Measurements from ENCODE around the gene ADAMTSL5.
"Not testable (repeated sequence)": the region's sequence is repeated elsewhere in the genome, so short reads cannot be mapped to it uniquely, and the experiment has no call there.

Gene ADAMTSL5

GRCh38 chr19:1520203-1520780, 7.5 kb upstream of the ADAMTSL5 start:
- no peak for DNase-seq (ENCODE audit: low read depth, low spot score)
- H3K27ac ChIP-seq: no peak overlapping the region
- H3K4me3 ChIP-seq: no peak overlapping the region
- TF ChIP-seq FOXP2 (optimal IDR thresholded peaks at IDR 0.05; ENCODE audit: control extremely low read depth, extremely low read length, insufficient read depth) (no peak), POLR2AphosphoS5 (IDR thresholded peaks at IDR 0.05; ENCODE audit: borderline replicate concordance, low read depth, low read length) (no peak), EZH2 (IDR thresholded peaks at IDR 0.05) (no peak)
- no peaks in the 10 kb centered on the region for H3K9me3 ChIP-seq (ENCODE audit: low read depth, low read length)
- no peak overlapping the region for H3K9ac ChIP-seq (ENCODE audit: insufficient read length)
- H3K36me3 ChIP-seq (ENCODE audit: insufficient read depth, low read length): no peaks in the 10 kb centered on the region

- not testable (repeated sequence) for DNase-seq (ENCODE audit: low read depth, low spot score); H3K9me3 ChIP-seq (ENCODE audit: low read depth, low read length); H3K36me3 ChIP-seq (ENCODE audit: insufficient read depth, low read length); H3K4me3 ChIP-seq; H3K27ac ChIP-seq; H3K9ac ChIP-seq (ENCODE audit: insufficient read length)
Measured at GRCh38 chr19:1519802-1520201, 7.0 kb upstream of the ADAMTSL5 start.

- no peaks in the 10 kb centered on the region for H3K36me3 ChIP-seq (ENCODE audit: insufficient read depth, low read length)
- TF ChIP-seq FOXP2 (optimal IDR thresholded peaks at IDR 0.05; ENCODE audit: control extremely low read depth, extremely low read length, insufficient read depth): no peak
- no peak for TF ChIP-seq POLR2AphosphoS5 (IDR thresholded peaks at IDR 0.05; ENCODE audit: borderline replicate concordance, low read depth, low read length)
- no peak for TF ChIP-seq EZH2 (IDR thresholded peaks at IDR 0.05)
- no peak for DNase-seq (ENCODE audit: low read depth, low spot score)
- no peaks in the 10 kb centered on the region for H3K9me3 ChIP-seq (ENCODE audit: low read depth, low read length)
- H3K27ac ChIP-seq: no peak overlapping the region
- H3K4me3 ChIP-seq: no peak overlapping the region
- no peak overlapping the region for H3K9ac ChIP-seq (ENCODE audit: insufficient read length)
Measured at GRCh38 chr19:1518471-1518870, 5.7 kb upstream of the ADAMTSL5 start.

- H3K9me3 ChIP-seq (ENCODE audit: low read depth, low read length): no peaks in the 10 kb centered on the region
- H3K27ac ChIP-seq: no peak overlapping the region
- H3K4me3 ChIP-seq: no peak overlapping the region
- TF ChIP-seq EZH2 (IDR thresholded peaks at IDR 0.05): no peak
- TF ChIP-seq FOXP2 (optimal IDR thresholded peaks at IDR 0.05; ENCODE audit: control extremely low read depth, extremely low read length, insufficient read depth): no peak
- TF ChIP-seq POLR2AphosphoS5 (IDR thresholded peaks at IDR 0.05; ENCODE audit: borderline replicate concordance, low read depth, low read length): no peak
- no peak overlapping the region for H3K9ac ChIP-seq (ENCODE audit: insufficient read length)
- no peaks in the 10 kb centered on the region for H3K36me3 ChIP-seq (ENCODE audit: insufficient read depth, low read length)
- DNase-seq (ENCODE audit: low read depth, low spot score): no peak
Measured at GRCh38 chr19:1516395-1516753, 3.6 kb upstream of the ADAMTSL5 start.

- Histone ChIP-seq H3K36me3 (ENCODE audit: insufficient read depth, low read length) (no peaks in the 10 kb centered on the region), H3K27ac (no peak overlapping the region), H3K4me3 (no peak overlapping the region), H3K9ac (ENCODE audit: insufficient read length) (no peak overlapping the region), H3K9me3 (ENCODE audit: low read depth, low read length) (no peaks in the 10 kb centered on the region)
- DNase-seq (ENCODE audit: low read depth, low spot score): no peak
- TF ChIP-seq POLR2AphosphoS5 (IDR thresholded peaks at IDR 0.05; ENCODE audit: borderline replicate concordance, low read depth, low read length) (no peak), FOXP2 (optimal IDR thresholded peaks at IDR 0.05; ENCODE audit: control extremely low read depth, extremely low read length, insufficient read depth) (no peak), EZH2 (IDR thresholded peaks at IDR 0.05) (no peak)
Measured at GRCh38 chr19:1514986-1515721, 2.3 kb upstream of the ADAMTSL5 start.

GRCh38 chr19:1514295-1514661, 1.5 kb upstream of the ADAMTSL5 start:
- Histone ChIP-seq H3K9me3 (ENCODE audit: low read depth, low read length) (no peaks in the 10 kb centered on the region), H3K27ac (no peak overlapping the region), H3K36me3 (ENCODE audit: insufficient read depth, low read length) (no peaks in the 10 kb centered on the region), H3K4me3 (no peak overlapping the region), H3K9ac (ENCODE audit: insufficient read length) (no peak overlapping the region)
- no peak for DNase-seq (ENCODE audit: low read depth, low spot score)
- no peak for TF ChIP-seq EZH2 (IDR thresholded peaks at IDR 0.05)

- Histone ChIP-seq H3K27ac (no peak overlapping the region), H3K36me3 (ENCODE audit: insufficient read depth, low read length) (no peaks in the 10 kb centered on the region), H3K9ac (ENCODE audit: insufficient read length) (no peak overlapping the region), H3K9me3 (ENCODE audit: low read depth, low read length) (no peaks in the 10 kb centered on the region), H3K4me3 (peak overlapping the region; percentile 59)
- TF ChIP-seq POLR2AphosphoS5 (IDR thresholded peaks at IDR 0.05; ENCODE audit: borderline replicate concordance, low read depth, low read length) (no peak), EZH2 (IDR thresholded peaks at IDR 0.05) (no peak), FOXP2 (optimal IDR thresholded peaks at IDR 0.05; ENCODE audit: control extremely low read depth, extremely low read length, insufficient read depth) (no peak)
- DNase-seq (ENCODE audit: low read depth, low spot score): no peak
Measured at GRCh38 chr19:1513499-1514294, 878 bp upstream of the ADAMTSL5 start.

GRCh38 chr19:1511318-1512317, 1.2 kb downstream of the ADAMTSL5 start:
- no peak overlapping the region for H3K27ac ChIP-seq
- H3K9me3 ChIP-seq (ENCODE audit: low read depth, low read length): no peaks in the 10 kb centered on the region
- DNase-seq (ENCODE audit: low read depth, low spot score): no peak
- TF ChIP-seq FOXP2 (optimal IDR thresholded peaks at IDR 0.05; ENCODE audit: control extremely low read depth, extremely low read length, insufficient read depth) (no peak), POLR2AphosphoS5 (IDR thresholded peaks at IDR 0.05; ENCODE audit: borderline replicate concordance, low read depth, low read length) (no peak), EZH2 (IDR thresholded peaks at IDR 0.05) (no peak)
- H3K36me3 ChIP-seq (ENCODE audit: insufficient read depth, low read length): no peaks in the 10 kb centered on the region
- no peak overlapping the region for H3K4me3 ChIP-seq
- no peak overlapping the region for H3K9ac ChIP-seq (ENCODE audit: insufficient read length)

Measured in SK-N-MC (cell line).